SK-N-SH treated with all-trans-retinoic acid at 6 μM for 48 hours (cell line): Measurements from ENCODE around the gene LRRC7.

Experiments
- ARNTL ChIP-seq: fragments of 450-650 bp; formaldehyde crosslinking; IDR thresholded peaks from 2 replicates; pipeline ENCODE4 v1.5.0; 2020; ENCODE audit warnings: low read depth, mild to moderate bottlenecking, moderate library complexity, borderline replicate concordance
- CSDC2 ChIP-seq: fragments of 250-450 bp; sonication (Bioruptor Pico); IDR thresholded peaks from 2 replicates; pipeline ENCODE4 v1.5.0; 2020; ENCODE audit warnings: mild to moderate bottlenecking, moderate library complexity
- ESRRG ChIP-seq: fragments of 250-450 bp; sonication (Bioruptor Pico); IDR thresholded peaks from 2 replicates; pipeline ENCODE4 v1.6.1; 2021; ENCODE audit warnings: mild to moderate bottlenecking
- GLIS3 ChIP-seq: fragments of 250-450 bp; sonication (Bioruptor Pico); IDR thresholded peaks from 2 replicates; pipeline ENCODE4 v1.5.0; 2020; ENCODE audit warnings: mild to moderate bottlenecking, moderate library complexity
- PATZ1 ChIP-seq: fragments of 250-450 bp; sonication (Bioruptor Pico); IDR thresholded peaks from 2 replicates; pipeline ENCODE4 v1.8.0; 2020; ENCODE audit warnings: mild to moderate bottlenecking, moderate library complexity, borderline replicate concordance
- PPARA ChIP-seq: fragments of 250-450 bp; sonication (Bioruptor Pico); IDR thresholded peaks from 2 replicates; pipeline ENCODE4 v1.5.0; 2020; ENCODE audit warnings: mild to moderate bottlenecking, borderline replicate concordance
- RARB ChIP-seq: fragments of 250-450 bp; sonication (Bioruptor Pico); IDR thresholded peaks from 2 replicates; pipeline ENCODE4 v1.8.0; 2021; ENCODE audit warnings: mild to moderate bottlenecking, moderate library complexity
- SNAI2 ChIP-seq: fragments of 250-450 bp; sonication (Bioruptor Pico); IDR thresholded peaks from 2 replicates; pipeline ENCODE4 v1.5.0; 2020; ENCODE audit warnings: mild to moderate bottlenecking, moderate library complexity
- TCF4 ChIP-seq: fragments of 250-450 bp; sonication (Bioruptor Pico); IDR thresholded peaks from 2 replicates; pipeline ENCODE4 v1.8.0; 2021; ENCODE audit warnings: mild to moderate bottlenecking, moderate library complexity, borderline replicate concordance

GRCh38 chr1:69572921-69573320 lies 5.2 kb downstream of the LRRC7 start:
- TF ChIP-seq GLIS3 (CRISPR knock-in tag) (no peak), ARNTL (CRISPR knock-in tag) (no peak), TCF4 (no peak), PATZ1 (no peak), RARB (CRISPR knock-in tag) (no peak), SNAI2 (CRISPR knock-in tag) (no peak), ESRRG (CRISPR knock-in tag) (no peak), PPARA (CRISPR knock-in tag) (no peak), CSDC2 (CRISPR knock-in tag) (no peak)
